OCI-M2 (cell line): ENCODE measurements around the gene EID2.
A peak's percentile ranks its signal among the peaks of the same experiment; 100 is the strongest.

Source experiments
- DNase-seq: peaks from one replicate; lab custom pipeline; 2025; ENCODE audit not compliant: unreplicated experiment; lab: John Stamatoyannopoulos, UW

EID2 gene

DNA sequence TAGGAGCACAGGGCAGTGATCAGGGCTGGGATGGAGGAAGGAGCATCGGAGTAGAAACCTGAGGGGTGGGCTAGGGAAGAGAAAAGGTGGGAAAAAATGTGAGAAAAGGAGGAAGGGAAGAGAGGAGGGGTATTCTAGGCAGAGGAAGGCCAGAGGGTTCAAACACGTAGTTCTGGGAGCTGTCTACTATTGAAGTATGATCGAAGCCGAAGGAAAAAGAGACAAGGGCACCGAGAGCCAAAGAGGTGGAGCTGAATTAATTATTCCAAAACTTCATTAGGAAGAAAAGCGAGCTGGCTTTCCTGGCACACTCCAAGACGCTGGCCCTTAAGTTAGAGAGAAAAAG, 33.4 kb downstream of the EID2 start:
- DNase-seq: no peak

DNA sequence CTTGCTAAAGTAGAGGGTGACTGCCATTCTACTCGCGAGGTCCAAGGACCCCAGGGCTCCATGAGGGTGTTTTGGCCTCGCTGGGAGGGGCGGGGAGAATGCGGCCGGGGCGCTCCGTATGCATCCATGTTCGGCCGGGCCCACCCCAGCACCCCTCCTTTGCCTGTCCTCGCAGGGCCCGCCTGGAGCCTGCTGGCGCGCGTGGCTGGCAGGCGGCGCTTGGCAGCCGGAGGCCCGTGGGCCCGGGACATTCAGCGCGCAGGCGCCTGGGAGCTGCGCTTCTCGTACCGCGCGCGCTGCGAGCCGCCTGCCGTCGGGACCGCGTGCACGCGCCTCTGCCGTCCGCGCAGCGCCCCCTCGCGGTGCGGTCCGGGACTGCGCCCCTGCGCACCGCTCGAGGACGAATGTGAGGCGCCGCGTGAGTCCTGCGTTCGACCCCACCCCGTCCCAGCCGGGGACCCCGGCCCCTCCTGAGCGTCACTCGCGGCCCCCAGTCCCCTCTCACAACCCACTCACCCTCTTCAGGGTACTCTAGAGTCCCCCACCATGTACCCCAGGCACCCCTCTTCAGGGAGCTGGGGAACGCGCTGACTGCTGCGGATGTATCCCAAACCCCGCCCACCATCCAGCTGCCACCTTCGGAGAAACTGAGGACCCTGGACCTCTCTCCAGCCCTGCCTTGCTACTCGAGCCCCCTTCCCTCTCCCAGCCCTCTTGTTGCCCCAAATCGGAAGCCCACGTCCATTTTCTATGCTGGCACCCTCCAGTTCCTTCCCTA, 37.1 kb downstream of the EID2 start:
- peak; percentile 72 for DNase-seq

- DNase-seq: no peak
These were observed 38.6 kb downstream of the EID2 start for GRCh38 chr19:39501340-39501739.

- DNase-seq: no peak
These were observed 39.4 kb downstream of the EID2 start for GRCh38 chr19:39500543-39500942.

GRCh38 chr19:39499932-39500331, 40.0 kb downstream of the EID2 start:
- DNase-seq: no peak

- no peak for DNase-seq
These were observed 40.9 kb downstream of the EID2 start, which contains the start of gene DLL3 for GRCh38 chr19:39498798-39499642. TSS of gene DLL3 (plus strand) at chr19:39498947. CDS start at chr19:39498975, 28 bp downstream.

DNA sequence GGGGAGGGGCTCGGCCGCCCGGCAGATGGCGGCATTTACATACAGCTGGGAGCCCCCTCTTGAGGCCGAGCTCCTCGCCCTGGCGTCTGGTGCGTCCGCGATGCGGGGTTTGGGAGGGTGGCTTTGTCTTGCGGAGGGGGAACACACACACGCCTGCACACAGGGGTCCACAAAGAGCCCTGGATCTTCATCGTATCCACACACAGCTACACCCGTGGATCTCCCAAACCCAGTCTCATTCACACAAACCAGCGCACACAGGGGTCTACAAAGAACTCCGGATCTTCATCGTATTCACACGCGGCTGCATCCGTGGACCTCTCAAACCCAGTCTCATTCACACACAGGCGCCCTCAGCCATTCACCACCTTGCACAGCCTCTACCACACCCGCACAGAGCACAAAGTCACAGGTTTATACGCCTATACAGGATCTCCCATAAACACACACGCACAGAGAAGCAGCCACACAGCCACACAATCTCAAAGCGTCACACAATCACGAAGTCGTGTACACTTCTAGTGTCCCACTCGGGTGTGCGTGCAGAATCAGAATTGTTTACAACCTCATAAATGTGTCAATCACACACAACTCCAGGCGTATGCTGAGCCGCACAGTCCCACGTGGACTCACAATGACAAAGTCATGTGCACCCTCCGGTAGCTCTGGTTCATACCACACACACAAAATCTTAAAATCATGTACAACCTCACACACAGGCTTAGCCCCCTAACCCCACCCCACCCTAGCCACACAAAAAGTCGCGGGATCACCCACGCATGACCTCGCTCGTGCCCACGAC, 41.8 kb downstream of the EID2 start:
- DNase-seq: peak; percentile 69

DNA sequence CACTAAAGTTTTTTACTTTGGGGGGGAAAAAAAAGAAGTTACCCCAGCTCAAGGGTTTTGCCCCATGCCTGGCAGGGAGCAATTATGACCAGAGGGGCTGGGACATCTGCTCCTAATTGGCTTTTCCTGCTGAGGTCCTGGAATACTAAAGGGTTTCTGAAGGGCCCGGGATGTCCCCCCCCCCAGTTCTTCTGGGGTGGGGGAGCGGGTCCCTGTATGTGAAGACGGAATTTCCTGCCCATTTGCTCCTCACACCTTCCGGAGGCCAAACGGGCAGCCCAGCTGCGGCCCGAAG, 42.3 kb downstream of the EID2 start:
- no peak for DNase-seq

GRCh38 chr19:39496063-39496462, 43.9 kb downstream of the EID2 start:
- DNase-seq: no peak

DNA sequence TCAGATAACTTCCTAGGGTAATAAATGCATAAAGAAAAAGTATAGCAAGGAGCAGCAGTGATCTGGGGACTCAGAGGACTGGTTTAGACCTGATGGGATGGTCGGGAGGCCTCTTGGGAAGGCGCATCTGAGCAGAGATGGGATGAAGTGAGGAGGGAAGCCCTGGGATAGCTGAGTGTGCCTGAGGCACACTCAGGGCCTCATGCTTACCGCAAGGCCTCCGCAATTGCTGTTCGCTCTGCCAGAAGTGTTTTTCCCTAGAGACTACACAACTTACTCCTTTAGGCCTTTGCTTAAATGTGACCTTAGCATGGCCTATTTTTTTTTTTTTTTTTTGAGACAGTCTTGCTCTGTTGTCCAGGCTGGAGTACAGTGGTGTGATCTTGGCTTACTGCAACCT, 45.3 kb downstream of the EID2 start:
- DNase-seq: no peak

DNA sequence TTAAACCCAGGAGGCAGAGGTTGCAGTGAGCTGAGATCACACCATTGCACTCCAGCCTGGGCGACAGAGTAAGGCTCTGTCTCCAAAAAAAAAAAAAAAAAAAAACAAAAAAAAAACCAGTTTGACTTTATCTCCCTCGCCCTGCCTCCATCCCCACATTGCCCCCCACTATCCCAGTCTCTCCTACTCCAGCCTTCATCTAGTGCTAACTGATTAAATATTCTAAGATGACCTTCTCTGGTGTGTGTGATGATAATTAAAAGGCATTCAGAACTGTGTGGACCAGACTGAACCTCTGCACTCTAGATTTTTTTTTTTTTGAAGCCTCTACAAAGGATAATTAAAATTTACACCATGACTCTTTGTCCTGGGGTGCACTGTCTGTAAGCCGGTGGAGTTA, 47.2 kb downstream of the EID2 start:
- DNase-seq: no peak

DNA sequence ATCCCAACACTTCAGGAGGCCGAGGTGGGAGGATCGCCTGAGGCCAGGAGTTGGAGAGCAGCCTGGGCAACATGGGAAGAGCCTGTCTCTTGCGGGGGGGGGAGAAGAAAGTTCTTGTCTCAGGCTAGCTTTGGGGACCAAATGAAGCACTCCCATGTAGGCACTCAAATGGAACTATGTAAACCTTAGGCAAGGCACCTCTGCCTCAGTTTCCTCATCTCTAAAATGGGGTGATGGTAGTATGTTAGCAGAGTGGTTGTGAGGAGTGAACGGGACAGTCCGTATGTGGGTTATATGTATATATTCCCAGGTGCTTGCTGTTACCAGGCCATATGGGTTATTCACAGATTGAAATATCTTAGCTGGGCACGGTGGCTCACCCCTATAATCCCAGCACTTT, 47.7 kb downstream of the EID2 start:
- DNase-seq: no peak

GRCh38 chr19:39489756-39490155, 50.2 kb downstream of the EID2 start:
- no peak for DNase-seq
